ENCODE results near the gene SLC22A23.

The SLC22A23 gene

DNA sequence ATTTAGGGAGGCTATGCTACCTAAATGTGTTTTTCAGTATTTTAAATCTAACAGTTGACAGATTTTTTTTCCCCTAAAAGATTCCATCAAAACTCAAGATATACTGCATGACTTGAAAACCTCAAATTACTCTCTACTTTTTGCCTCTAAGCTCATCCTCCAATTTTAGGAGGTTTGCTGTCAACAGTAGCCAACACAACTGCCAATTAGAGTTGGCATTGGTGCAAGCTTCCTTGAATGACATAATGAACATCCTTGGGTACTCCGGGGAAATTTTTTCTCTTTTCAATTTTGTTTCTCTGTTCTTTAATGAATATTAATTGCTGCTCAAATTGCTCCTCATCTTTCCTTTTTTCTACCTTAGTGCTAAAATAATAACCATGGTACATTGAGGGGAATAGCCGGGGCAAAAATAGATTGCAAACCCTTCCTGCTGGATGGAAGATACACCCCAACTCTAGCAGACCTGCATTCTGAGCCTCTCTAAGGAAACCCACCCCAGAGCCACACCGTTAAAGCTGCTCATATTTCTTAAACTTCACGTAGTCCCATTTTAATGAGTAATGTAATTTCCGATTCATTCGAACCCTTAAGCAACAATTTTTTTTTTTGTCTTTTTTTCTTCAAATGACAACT lies 34.3 kb downstream of the SLC22A23 start:
- no peak for DNase-seq (ENCODE audit: low read depth, low spot score)

GRCh38 chr6:3421791-3422434 lies 34.9 kb downstream of the SLC22A23 start:
- DNase-seq (ENCODE audit: low read depth, low spot score): peak; percentile 77

- no peak for DNase-seq (ENCODE audit: low read depth, low spot score)
Observed at GRCh38 chr6:3421143-3421542, 35.7 kb downstream of the SLC22A23 start.

DNA sequence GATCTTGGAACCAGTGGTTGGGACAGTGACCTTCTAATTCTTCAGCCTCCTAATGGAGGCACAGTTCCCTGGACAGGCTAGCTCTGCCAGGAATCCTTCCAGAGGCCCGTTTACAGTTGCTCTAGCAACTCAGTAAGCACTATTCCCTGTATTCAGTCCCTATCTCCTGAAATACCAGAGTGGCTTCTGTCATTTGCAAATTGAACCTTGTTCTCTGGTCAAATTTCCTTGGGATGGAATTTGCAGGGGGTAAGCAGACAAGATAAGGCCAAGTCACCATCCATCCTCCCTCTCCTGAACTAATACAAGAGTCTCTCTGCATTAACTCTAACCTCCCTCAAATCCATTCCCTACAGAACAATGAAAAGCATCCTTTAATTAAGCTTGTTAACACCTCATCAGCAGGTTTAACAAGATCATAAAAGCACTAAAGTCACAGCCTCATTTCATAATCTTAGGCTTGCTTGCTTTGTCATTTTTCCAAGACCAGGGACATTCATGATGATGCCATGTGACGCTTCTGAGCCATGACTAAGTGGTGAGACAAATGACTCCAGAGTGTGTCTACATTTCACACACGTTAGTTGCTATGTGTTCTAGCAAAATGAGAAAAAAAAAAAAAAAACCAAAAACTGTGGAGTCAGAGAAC lies 37.1 kb downstream of the SLC22A23 start:
- DNase-seq (ENCODE audit: low read depth, low spot score): peak; percentile 65

- DNase-seq (ENCODE audit: low read depth, low spot score): peak; percentile 22
Observed at GRCh38 chr6:3418496-3419060, 38.3 kb downstream of the SLC22A23 start.

DNA sequence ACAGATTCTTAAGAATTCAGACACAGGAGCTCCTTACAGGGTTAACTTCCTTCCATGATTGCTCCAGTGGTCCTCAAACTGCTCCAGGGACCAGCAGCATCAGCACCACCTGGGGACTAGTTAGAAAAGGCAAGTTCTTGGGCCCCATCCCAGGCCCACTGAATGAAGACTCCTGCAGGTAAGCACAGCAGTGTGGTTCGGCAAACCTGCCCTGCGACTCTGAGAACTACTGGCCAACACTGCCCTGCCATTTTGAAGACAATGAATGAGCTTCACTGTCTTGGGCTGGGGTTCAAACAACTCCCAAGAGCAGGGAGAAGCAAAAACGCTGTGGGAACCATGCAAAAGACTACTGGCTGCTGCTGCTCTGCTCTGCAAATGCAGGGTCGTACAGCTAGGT lies 39.4 kb downstream of the SLC22A23 start:
- DNase-seq (ENCODE audit: low read depth, low spot score): no peak

DNA sequence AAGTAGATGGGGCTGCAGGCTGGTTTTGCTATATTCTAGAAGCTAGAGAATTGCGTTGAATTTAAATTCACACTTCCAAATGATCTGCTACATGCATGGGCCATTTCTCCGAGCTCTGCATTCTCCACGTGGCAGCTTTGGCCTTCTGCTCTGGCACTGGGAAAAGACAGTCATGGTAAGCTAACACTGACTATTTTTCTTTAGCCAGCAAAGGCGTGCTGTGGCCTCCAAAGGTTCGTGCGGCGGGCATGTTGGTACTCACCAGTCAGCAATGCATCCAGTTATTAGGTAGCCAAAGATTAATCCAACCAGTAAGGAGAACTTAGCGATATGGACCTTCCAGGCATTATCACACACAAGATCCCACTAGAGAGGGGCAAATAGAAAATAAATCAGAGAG lies 41.4 kb downstream of the SLC22A23 start:
- no peak for DNase-seq (ENCODE audit: low read depth, low spot score)

DNA sequence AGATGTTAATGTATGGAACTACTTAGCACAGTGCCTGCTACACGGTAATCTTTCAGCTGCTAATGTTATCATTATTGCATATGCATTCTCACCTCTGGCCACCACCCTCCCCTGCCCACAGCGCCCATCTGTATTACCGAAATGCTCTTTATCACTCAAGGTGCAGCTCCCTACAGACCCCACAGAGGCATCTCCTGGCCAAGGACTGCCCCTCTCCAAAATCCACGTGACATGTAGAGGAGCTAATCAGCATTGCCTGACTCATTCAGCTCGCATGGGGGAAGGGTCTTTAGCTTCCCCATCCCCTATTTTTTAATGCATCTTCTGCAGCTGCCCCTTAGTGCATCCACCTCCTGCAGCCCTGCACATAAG lies 41.8 kb downstream of the SLC22A23 start:
- DNase-seq (ENCODE audit: low read depth, low spot score): no peak

GRCh38 chr6:3414327-3415081 lies 42.3 kb downstream of the SLC22A23 start:
- peak; percentile 82 for DNase-seq (ENCODE audit: low read depth, low spot score)

GRCh38 chr6:3413592-3413991 lies 43.3 kb downstream of the SLC22A23 start:
- DNase-seq (ENCODE audit: low read depth, low spot score): no peak

GRCh38 chr6:3412779-3413500 lies 43.9 kb downstream of the SLC22A23 start:
- DNase-seq (ENCODE audit: low read depth, low spot score): no peak

GRCh38 chr6:3411967-3412778 lies 44.7 kb downstream of the SLC22A23 start:
- DNase-seq (ENCODE audit: low read depth, low spot score): no peak

DNA sequence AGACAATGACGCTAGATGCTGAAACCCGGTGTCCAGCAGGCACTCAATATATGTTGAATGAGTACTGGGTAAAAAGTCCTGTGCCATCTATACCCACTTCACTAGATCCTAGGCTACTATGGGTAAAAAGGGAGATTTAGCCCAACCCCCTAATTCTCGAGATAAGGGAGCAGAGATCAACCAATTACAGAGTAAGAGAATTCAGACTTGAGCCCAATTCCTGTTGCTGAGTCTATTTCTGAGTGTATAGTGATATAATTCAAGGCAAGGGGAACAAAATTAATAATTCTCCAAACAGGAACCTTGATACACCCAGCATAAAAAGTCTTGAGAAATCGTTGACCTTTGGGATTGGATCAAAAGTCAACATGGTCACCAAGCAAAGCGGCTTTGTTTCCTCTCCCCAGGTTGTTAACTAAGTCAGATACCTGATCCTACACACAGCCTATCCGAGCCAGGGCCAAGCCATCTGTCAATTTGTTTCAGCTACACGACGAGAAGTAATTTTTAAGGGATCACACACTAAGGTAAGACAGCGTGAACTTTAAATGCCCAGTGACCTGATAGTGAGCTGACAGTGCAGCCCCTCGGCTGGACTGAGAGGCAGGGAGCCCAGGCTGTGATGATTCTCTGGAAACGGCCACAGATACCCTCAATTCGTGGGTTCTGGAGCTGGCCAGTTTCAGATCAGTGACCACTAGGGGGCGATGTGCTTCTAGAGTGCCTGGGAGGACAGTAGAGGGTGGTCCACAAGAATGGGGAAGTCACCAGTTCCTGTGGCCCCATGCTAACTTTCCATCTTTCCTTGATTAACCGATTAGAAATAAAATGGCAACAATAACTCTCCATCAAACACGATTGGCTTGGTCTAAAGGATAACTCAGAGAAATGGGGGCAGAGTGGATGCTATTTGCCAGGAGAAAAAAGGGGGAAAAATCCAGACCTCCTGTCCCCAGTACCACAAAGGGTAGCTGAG lies 46.2 kb downstream of the SLC22A23 start:
- peak; percentile 67 for DNase-seq (ENCODE audit: low read depth, low spot score)

GRCh38 chr6:3409699-3410384 lies 47.0 kb downstream of the SLC22A23 start:
- no peak for DNase-seq (ENCODE audit: low read depth, low spot score)

GRCh38 chr6:3408665-3409064 lies 48.2 kb downstream of the SLC22A23 start:
- no peak for DNase-seq (ENCODE audit: low read depth, low spot score)

- no peak for DNase-seq (ENCODE audit: low read depth, low spot score)
Observed at GRCh38 chr6:3407840-3408239, 49.0 kb downstream of the SLC22A23 start.

- DNase-seq (ENCODE audit: low read depth, low spot score): no peak
Observed at GRCh38 chr6:3406891-3407809, 49.7 kb downstream of the SLC22A23 start.

DNA sequence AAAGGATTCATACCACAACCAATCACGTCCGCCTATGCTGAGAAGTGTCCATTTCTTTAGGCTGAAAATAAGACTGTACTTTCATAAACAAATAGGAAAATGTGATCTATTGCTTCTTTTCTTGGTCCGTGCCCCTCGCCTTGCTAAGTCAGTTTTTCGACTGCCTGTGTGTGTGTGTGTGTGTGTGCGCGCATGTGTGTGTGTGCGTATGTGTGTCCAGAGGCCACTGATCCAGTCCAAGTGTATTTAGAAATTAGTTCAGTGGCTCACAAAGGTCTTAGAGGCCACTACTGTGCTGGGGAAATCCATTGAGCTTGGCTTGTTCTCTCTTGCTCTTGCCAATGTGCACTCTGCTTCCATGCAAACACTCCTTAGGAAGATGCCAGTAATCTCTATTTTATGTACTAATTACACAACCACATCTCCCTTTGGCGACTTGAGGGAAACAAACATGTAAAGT lies 50.5 kb downstream of the SLC22A23 start:
- no peak for DNase-seq (ENCODE audit: low read depth, low spot score)

All from astrocyte of the hippocampus (primary cell).